ENCODE measurements around the gene CCDC170.
"Not testable (repeated sequence)": the region's sequence is repeated elsewhere in the genome, so short reads cannot be mapped to it uniquely, and the experiment has no call there.

Gene CCDC170

DNA sequence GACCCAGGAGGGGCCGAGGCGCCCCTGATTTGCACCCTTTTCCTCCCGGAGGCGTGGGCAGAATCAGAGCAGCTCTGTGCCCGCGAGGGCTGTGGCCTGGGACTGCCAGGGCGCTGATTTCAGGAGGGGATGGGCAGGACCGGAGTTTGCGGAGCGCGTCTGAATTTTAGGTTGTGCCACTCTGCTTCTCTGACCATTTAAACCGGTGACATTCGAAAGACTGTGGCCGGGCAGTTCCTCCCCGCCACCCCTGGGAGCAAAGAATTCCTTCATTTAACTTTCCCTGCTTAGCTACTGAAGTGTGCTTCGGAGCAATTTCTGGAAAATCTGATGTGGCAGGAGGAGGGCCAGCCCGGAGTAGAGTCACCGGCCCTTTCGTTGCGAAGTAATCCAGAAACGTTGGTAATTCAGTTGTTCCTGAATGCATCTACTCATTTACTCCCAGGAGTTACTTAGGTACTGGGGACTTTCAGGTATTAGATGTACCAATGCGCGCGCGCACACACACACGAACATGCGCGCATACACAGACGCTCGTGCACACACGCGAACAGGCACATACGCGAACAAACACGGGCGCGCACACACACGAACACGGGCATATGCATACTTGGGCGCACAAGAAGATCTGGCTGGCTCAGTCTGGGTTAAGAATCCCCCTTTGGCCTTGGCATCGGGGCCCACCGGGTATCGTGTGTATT, 568 bp downstream of the CCDC170 start:
- no peak for DNase-seq (ENCODE audit: low read depth in 2 of 2)

DNA sequence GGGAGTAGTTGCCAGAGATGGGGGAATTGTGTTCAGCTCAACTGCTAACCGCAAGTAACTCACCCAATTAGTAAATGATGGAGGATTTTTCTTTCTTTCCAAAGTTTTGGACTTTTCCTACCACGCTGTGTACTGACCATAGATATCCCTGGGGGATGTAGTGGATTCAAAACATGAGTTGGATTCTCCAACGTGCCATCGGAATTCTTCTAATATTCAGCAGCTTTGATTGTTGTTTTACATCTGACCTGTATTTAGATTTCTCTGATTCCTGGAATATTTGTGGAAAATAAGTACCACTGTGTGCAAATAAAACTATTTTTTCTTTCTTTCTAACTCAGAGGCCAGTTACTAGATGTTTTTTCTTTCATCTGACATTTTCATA, 1.1 kb downstream of the CCDC170 start:
- DNase-seq (ENCODE audit: low read depth in 2 of 2), result no peak

DNA sequence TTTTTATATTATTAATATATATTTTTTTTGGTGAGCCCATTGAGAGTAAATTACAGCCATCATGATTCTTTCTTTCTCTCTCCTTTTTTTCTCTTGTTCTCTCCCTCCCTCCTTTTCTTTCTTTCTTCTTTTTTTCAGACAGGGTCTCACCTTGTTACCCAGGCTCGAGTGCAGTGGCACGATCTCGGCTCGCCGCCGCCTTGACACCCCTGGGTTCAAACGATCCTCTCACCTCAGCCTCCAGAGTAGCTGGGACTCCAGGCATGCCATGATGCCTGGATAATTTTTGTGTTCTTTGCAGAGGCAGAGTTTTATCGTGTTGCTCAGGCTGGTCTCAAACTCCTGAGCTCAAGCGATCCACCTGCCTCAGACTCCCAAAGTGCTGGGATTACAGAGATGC, 1.6 kb downstream of the CCDC170 start:
- DNase-seq (ENCODE audit: low read depth in 2 of 2), result no peak

DNA sequence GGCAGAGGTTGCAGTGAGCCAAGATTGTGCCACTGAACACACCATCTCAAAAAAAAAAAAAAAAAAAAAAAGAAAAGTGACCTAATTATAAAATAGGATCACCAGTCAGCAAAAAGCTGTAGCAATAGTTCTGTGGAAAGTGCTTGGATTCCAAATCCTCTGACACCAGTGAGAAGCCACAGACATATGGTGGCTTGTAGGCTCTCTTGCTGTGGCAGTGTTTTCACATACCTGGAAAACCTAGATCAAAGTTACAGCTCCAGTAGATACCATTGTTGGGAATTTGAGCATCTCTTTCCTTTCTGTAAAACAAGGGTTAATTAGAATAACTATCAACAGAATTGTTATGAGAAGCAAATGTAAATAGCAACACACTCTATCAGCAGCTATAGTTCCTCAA, 4.1 kb downstream of the CCDC170 start:
- DNase-seq (ENCODE audit: low read depth in 2 of 2), result no peak

DNA sequence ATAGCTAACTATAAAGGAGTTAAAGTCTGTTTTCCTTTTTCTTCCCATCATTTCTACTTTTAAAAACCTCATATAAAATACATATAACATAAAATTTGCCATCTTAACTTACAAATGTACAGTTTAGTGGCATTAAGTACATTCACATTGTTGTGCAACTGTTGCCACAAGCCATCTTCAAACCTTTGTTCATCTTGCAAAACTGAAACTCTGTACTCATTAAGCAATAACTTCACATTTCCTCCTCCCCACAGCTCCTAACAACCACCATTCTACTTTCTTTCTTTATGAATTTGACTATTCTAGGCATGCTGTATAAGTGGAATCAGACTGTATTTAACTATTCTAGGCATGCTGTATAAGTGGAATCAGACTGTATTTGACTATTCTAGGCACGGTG, 4.5 kb downstream of the CCDC170 start:
- no peak for DNase-seq (ENCODE audit: low read depth in 2 of 2)

DNA sequence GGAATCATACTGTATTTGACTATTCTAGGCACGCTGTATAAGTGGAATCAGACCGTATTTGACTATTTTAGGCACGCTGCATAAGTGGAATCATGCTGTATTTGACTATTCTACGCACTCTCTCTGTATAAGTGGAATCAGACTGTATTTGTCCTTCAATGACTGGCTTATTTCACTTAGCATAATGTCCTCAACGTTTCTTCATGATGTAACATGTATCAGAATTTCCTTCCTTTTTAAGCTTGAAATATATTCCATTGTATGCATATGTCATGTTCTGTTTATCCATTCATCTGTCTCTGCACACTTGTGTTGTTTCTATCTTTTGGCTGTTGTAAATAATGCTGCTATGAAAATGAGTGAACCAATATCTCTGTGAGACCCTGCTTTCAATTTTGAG, 5.7 kb downstream of the CCDC170 start:
- no peak for DNase-seq (ENCODE audit: low read depth in 2 of 2)

DNA sequence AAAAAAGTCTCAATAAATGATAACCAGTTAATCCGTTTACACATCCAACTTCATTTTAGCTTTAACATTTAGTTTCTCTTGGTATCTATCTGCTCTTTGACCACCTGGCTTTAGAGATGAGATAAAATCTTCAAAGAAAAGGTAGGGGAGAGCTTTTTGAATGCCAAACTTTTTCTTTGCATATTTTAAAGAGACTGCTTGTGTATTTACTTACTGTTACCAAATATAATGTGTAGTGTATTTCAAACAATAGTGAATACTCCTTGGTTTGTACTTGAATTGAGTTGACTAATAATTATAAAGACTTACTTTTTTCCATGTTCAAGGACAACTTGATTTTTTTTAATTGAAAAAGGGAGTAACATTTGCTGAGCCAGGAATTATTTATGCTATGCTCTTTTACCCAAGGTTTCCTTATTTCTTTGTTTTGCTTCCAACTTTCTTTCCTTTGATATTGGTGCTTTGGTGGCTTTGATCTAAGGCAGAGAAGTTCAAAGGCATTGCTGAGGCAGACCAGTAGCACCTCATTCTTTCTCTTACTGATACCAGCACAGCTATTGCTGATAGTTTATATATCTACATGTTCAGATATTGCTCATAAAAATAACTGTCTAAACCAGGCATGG, 7.8 kb downstream of the CCDC170 start:
- DNase-seq (ENCODE audit: low read depth in 2 of 2), result no peak

DNA sequence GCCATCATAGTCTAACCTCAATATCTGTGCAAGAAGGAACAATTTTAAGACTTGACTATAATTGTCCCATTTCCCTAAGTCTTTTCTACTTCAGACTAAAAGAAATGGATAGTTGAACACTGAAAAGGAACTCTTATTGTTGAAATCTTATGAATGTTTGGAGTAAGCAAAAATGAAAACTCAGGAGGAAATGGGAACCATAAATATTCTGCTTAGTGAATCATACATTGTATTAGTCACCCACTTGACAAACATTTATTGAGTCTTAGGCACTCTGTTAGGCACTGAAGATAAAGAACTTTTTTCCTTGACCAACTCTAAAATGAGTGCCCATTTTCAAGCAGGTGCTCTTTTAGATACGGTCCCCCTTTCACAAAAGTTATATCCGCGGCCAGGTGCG, 8.7 kb downstream of the CCDC170 start:
- no peak for DNase-seq (ENCODE audit: low read depth in 2 of 2)

DNA sequence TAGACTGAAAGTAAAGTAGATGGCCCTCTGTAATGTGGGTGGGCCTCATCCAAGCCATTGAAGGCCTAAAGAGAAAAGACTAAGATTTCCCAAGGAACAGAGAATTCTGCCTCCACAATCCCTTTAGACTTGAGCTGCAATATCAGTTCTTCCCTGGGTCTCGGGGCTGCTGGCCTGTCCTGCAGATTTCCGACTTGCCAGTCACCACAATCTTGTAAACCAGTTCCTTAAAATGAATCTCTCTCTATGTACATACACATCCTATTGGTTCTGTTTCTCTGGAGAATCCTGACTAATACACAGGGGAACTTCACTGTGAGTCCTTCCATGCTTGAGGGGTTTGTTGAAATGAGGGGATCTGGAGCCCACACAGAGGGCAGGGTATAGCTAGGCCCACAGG, 12.9 kb downstream of the CCDC170 start:
- no peak for DNase-seq (ENCODE audit: low read depth in 2 of 2)

DNA sequence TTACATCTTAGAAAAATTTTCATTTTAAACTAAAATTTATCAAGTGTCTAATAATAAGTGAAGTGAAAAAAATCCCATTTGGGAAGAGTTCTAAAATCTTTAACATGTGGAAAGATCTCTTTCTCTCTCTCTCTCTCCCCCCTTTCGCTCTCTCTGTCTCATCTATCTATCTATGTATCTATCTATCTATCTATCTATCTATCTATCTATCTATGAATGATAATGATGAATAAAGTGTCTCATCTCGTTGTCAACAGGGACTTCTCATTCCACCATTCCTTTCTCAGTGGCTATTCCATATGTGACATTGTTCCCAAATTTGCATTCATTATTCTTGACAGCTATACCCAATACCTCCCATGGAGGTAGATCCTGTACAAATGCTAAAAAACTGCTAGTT, 15.2 kb downstream of the CCDC170 start:
- no peak for DNase-seq (ENCODE audit: low read depth in 2 of 2)

DNA sequence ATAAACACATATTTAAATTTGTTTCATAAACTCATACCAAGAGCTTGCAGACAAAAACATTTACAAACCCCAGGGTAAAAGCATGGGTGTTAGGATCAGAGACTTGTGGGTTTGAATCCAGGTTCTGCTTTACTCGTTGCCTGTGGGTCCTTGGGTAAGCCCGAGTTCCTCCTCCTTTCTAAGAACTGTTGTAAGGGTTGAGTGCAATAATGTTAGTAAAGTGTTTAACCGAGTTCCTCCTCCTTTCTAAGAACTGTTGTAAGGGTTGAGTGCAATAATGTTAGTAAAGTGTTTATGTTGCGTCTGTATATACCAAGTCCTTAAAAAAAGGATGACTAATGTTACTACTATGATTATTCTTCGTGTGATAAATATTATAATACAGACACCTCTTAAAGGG, 18.7 kb downstream of the CCDC170 start:
- DNase-seq (ENCODE audit: low read depth in 2 of 2), result no peak

DNA sequence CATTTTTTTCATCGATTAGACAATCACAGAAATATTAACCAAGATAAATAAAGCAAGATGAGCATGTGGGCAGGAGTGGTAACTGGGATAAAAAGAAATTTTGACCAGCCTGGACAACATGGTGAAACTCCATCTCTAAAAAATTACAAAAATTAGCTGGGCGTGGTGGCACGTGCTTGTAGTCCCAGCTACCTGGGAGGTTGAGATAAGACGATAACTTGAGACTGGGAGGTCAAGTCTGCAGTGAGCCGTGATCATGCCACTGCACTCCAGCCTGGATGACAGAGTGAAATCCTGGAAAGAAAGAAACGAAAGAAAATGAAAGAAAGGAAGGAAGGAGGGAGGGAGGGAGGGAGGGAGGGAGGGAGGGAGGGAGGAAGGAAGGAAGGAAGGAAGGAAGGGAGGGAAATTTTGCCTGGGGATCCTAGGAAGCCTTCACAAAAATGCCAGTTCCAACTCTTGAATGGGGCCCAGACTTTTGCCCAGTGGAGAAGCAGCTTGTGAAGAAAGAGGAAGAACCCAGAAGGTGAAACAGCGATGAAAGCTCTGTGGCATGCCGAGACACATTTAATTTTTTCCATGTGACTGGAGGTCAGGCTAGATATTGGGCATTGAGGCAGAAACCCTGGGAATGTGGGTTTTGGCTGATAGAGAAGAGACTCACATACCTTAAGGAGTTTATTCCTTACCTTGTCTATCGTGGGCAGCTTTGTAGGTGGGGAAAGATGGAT, 20.3 kb downstream of the CCDC170 start:
- no peak for DNase-seq (ENCODE audit: low read depth in 2 of 2)

DNA sequence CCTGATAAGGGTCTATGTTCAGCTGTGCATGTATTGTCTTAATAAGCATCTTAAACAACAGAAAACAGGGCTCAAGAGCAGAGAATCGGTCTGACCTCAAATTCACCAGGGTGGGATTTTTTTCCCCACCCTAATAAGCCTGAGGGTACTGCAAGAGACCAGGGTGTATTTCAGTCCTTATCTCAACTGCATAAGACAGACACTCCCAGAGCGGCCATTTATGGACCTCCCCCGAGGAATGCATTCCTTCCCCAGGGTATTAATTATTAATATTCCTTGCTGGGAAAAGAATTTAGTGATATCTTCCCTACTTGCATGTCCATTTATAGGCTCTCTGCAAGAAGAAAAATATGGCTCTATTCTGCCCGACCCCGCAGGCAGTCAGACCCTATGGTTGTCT, 25.2 kb downstream of the CCDC170 start:
- DNase-seq (ENCODE audit: low read depth in 2 of 2), result not testable (repeated sequence)

DNA sequence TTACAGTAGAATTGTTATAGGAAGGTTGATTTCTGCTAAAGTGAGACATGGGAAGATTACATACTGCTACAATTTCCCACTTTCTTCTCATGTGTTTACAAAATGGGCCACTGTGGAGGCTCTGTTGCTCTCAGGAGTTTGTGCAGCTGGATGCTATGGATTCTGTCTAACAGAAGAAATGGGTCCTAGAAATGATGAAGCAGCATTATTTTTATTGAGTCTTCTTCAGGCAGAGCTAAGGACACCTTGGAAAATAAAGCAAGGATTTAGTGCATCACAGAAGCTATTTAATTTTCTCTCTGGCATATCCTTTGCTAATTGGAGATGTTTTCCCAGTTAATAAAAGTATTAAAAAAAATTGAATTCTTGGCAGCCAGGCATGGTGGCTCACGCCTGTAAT, 29.2 kb downstream of the CCDC170 start:
- no peak for DNase-seq (ENCODE audit: low read depth in 2 of 2)

DNA sequence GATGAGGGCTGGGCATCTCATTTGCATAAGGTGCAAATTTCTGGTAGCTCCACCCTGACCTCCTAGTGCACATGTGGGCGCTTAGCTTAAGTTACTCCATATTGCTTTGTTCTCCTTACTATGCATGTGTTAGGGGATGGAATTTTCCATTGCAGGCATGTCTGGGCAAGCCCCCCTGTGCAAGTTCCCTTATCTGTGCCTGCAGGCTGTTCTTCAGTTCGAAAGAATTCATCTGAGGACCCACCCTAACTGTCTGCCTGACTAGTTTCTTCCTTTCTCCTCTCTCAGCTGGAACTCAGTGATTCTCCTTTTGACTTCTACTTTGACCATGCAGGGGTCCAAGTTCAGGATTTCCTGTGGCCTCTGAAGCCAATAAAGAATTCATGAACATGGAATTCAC, 30.2 kb downstream of the CCDC170 start:
- DNase-seq (ENCODE audit: low read depth in 2 of 2), result no peak

DNA sequence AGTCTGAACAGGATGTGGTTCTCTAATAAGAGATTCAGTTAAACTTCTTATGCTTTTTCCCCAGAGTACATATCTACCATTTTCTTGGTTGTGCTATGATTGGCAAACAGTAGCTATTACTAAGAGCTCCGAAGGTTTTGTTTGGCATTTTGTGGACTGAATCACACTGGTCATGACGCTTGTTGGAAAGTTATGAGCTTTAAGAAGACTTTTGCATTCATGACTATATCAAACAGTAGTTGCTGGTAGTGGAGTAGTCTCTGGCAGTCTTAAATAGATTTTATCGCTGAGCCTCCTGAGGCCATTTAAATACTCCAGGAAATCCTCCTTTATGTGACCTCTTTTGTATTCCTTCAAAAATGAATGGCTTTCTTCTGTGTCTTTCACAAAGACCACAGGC, 40.8 kb downstream of the CCDC170 start:
- no peak for DNase-seq (ENCODE audit: low read depth in 2 of 2)

DNA sequence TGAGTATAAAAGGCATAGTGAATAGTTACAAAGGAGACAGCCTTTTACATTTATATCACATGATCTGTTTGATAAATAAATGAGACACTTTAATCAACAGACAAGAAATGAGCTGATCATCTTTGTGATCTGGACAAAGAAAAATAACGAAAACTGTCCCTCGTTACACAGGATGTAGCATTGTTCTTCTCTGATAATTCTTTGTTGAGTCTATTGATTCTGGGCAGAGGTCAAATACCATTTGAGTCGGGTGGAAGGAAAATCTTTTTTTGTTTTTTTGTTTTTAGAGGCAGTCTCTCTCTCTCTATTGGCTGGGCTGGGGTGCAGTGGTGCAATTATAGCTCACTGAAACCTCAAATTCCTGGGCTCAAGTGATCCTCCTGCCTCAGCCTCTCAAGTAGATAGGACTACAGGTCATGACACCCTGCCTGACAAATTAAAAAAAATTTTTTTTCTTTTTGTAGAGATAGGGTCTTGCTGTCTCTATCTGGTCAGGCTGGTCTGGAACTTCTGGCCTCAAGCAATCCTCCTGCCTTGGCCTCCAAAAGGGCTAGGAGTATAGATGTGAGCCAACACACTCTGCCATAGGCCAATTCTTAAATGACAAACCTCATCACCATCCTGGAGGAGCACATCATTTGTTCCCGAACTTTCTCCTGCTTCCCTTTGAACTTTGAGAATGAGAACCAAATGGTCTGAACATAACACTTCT, 41.8 kb downstream of the CCDC170 start:
- no peak for DNase-seq (ENCODE audit: low read depth in 2 of 2)

DNA sequence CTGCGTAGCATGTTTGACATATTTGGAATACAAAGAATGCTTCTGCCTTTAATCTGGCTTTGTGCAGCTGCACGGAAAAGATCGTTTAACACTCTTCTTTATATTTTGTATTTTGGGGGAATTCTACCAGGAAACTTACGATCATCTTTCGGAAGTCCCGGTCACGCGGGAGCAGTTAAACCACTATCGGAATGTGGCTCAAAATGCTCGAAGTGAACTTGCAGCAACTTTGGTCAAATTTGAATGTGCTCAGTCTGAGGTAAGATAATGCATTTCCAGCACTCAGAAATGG, 42.3 kb downstream of the CCDC170 start:
- DNase-seq (ENCODE audit: low read depth in 2 of 2), result no peak

DNA sequence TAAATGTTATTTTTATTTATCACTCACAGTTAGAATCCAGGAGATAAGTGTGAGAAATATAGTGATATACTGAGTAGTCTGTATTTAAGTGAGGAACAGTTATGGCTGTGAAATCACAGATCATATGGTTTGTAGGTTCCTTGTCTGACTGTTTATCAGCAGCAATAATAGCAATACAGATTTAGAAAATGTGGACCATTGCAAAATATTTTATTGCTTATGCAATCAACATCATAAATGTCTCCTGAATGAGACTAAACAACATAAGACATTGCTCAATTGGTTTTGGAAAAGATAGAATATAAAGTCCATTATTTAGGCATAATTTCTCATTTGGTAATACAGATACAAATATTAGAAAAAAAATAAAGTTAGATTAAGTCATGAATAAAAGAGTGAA, 43.7 kb downstream of the CCDC170 start:
- DNase-seq (ENCODE audit: low read depth in 2 of 2), result no peak

DNA sequence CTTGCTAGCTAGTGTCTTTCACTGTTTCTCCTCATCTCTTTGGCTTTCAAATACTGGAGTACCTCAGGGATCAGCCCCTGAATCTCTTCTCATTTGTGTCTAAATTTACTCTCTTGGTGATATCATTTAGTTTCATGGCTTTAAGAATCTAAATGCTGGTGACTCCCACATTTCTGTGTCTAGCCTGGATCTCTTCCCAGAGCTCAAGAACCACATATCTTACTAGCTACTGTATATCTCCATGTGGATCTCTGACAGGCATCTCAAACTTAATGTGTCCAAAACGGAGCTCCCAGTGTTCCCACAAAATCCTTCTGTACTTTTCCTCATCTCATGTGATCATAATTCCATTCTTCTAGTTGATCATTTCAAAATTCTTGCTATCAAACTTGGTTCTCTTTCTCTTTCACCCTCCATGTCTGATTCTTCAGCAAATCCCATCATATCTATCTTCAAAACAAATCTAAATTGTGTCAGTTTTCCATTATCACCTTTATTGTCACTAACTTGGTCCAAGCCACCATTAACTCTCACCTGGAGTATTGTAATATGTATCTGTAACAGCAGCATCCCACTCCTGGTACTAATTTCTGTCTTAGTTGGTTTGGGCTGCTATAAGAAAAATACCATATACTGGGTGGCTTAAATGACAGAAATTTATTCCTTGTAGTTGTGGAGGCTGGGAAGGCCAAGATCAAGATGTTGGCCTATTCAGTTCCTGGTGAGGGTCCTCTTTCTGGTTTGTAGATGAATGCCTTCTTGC, 45.9 kb downstream of the CCDC170 start:
- DNase-seq (ENCODE audit: low read depth in 2 of 2), result no peak

DNA sequence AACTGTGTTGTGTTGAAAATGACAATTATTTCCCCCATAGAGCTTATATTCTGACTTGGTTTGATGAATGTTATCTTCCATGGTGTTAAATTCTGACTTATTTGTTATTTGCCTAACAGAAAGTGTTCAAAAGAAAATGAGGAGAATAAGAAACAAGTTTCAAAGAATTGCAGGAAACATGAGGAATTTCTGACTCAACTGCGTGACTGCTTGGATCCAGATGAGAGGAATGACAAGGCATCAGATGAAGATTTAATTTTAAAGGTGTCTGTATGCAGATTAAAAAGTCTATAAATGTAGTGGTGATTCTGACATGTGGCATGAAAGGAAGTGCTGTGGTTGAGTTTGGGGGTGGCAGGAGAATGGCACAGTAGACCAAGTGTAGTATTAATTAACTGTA, 50.6 kb downstream of the CCDC170 start:
- no peak for DNase-seq (ENCODE audit: low read depth in 2 of 2)

DNA sequence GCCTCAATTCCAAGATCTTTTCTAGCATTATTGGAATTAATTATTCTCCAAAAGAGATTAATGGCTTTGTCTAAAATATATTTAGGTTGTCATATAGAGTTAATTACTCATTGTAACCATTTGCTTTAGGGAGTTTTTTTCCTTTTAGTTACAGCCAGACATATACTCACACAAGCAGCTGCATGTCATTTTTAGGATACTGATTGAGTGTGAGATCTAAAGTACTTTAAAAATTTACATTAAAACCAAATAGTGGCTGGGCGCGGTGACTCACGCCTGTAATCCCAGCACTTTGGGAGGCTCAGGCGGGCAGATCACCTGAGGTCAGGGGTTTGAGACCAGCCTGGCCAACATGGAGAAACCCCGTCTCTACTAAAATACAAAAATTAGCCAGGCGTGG, 51.1 kb downstream of the CCDC170 start:
- DNase-seq (ENCODE audit: low read depth in 2 of 2), result not testable (repeated sequence)
